Activated CD4-positive, CD25-positive, alpha-beta regulatory T cell treated with anti-CD3 and anti-CD28 coated beads, Interleukin-2, amount 50 U/mL, for 24 hours (primary cell): ENCODE measurements around the gene CDR2L.
"Not testable (repeated sequence)": the region's sequence is repeated elsewhere in the genome, so short reads cannot be mapped to it uniquely, and the experiment has no call there.

Experiments
- ATAC-seq, 2 donors: fragments of 150-1000 bp; cut with Tn5 transposase; one replicate each; pipeline ENCODE4 v1.10.0; 2021; ENCODE audit warnings: mild to moderate bottlenecking in 1 of 2, moderate library complexity in 1 of 2

CDR2L gene

DNA sequence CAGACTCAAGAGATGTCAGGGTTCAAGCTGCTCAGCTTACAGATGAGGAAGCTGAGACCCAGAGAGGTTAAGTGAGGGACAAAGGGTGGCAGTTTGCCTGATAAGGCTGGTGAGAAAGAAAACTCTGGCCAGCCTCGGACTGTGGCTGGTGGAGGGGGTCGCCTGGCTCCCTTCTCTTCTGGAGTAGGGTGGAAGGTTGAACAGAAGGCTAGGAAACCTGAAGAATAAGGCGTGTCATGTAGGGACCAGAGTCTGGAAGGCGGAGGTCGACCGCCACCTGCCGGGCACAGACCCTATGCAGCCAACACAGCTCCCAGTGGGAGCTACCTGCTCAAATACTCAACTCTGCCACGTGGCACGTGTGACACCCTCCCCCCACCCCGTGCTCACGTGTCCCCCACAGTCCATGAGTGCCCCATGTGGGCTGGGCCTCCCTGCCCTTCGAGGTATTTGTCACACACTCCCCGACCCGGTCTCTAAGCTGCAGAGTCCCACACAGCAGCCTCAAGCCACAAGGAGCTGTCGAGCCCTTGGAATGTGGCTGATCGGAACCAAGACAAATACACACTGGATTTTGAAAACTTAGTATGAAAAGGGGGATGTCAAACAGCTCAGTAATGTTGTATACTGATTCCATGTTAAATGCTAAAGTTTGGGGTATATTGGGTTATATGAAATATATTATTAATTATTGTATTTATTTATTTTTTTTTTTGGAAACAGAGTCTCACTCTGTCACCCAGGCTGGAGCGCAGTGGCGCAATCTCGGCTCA is 26.7 kb upstream of the CDR2L start:
- peak; percentile 57 to 60 for ATAC-seq

DNA sequence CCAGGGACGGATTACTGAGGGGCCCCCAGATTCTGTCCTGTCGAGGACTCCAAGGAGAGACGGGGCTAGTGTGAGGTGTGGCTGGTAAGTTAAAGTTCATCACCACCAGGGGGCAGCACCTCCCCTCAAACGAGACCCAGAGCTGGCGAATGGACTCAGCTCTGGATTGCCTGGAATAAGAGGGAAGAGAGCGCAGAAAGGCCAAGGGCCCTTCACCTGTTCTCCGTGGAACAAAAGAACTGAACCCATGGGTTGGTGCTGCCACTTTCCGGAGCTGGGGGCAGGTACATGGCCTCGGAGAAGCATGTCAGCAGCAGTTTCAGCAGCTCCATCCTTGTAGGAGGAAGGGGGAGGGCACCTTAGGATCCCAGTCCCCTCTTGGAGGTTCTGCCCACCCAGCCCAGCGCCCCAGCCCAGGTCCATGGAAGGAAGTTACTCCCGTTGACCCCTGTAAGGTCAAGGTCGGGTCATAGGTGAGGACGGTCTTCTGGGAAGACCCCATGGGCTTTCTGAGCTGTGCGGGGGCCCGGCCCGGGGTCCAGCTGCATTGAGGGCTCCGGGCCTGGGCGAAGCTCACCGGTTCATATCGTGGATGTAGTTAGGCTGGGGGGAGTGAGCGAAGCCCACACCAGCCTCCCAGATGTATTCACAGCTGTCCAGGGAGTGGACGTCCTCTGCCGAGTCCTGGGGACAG is 25.6 kb upstream of the CDR2L start:
- peak; percentile 76 for ATAC-seq

DNA sequence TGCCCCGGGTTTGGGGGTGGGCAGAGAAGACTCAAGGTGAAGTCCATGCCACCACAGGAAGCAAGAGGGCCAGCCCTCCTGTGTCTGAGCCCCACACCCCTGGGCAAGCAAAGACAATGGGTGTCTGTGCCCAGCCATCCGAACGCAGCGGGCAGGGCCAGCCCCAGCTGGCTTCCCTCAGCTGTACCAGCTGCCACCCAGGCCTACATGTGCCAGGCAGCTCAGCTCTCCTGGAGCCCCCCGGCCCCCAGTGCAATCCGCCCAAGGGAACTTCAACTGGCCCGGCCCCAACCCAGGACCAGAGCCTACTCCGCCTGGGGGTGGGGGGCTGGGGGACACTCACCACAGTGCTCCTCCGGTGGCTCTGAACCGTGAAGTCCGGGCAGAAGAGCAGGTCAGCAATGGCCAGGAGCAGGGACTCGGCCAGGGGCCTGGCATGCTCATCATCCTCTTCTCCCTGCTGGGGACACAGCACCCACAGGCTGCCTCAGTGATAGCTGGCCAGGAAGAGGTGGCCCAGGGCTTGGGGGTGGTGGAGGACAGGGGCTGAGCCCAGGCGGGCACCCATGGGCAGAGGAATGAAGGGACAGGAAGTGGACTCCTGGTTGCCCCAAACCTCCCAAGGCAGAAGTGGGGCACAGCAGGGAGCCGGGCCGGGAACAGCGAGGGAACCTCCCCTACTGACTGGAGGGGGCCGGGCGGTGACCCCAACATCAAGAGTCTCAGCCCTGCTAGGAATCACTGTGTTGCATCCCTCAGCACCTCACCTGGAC is 24.6 kb upstream of the CDR2L start:
- ATAC-seq: no peak

DNA sequence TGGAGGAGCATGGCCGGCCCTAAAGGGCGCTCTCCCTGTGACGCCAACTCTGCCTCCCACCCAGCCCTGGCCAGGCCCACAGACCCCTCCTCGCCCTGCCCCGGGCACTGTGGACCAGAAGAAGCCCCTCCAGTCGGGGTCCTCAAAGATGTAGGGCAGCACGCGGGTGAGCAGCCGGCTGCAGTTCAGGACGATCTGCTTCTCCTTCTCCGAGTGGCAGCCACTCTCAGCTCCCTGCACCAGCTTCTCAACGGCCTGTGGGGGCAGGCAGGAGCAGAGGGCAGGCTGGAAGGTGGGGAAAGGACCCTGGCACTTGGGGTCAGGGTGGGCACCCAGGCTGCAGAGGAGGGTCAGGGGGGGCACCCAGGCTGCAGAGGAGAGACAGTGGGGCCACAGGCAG is 23.8 kb upstream of the CDR2L start:
- ATAC-seq: no peak

DNA sequence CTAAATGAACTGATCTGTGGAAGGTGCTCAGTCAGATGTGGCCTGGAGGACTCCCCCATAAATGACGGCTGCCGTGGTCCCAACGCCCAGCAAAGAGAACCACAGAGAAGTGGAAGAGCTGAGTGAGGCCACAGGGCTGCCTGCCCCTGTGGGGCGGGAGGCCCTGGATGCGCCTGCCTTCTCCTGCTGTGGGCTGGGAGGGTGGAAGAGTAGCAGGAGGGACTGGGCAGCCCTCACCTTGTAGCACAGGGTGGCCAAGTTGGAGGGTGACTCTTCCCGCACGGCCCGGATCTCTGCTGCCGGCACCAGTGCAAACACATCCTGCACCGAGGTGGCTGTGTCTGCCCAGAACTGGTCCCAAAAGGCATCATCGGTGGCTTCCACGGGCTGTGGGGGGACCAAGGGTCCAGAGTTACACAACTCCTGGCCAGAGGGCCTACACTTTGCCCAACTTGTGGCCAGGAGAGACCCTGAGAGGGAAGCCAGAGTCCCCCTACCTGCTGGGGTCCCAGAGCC is 23.1 kb upstream of the CDR2L start:
- no peak for ATAC-seq

DNA sequence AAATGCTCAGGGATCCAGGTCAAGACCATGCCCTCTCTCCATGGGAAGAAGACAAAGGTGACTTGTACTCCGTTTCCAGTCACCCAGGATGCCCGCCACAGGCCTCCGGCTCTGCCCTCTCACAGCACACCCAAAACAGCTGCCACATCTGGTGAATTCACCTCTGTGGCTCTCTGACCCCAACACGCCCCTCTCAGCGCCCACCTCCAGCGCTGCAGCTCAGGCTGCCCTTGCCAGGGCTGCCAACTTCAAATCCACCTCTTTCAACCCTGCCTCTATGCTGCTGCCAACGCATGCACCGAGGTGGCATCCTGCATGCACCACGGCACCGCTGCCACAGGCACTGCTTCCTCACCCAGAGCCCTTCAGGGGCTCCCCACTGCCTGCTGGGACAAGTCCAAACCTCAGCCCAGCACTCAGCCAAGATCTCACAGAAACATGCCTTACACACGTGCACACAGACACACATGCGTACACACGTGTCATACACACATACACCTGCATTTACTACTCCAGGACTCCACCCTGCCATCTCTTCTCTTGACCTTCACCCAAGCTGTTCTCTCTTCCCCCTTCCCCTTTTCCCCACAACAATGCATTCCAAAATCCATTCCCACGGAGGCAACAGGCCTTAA is 22.3 kb upstream of the CDR2L start:
- no peak for ATAC-seq

DNA sequence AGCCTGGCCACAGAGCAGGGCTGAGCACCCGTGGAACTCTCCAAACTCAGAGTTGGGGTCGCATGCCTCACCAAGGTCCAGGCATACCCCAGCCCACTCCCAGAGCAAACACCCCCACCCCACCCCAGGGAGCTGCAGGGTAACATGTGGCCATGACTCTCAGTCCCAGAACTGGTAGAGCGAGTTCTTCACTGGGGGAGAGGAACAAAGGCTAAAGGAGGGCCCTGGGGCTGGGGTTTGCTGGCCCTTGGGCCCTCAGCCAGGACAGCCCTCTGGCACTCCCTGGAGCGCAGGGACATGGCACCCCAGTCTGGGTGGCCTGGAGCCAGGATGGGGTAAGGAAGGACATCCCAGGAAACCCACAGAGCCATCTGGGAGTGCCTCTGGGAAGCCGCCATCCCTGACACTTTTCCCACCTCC is 19.1 kb upstream of the CDR2L start:
- ATAC-seq: no peak

DNA sequence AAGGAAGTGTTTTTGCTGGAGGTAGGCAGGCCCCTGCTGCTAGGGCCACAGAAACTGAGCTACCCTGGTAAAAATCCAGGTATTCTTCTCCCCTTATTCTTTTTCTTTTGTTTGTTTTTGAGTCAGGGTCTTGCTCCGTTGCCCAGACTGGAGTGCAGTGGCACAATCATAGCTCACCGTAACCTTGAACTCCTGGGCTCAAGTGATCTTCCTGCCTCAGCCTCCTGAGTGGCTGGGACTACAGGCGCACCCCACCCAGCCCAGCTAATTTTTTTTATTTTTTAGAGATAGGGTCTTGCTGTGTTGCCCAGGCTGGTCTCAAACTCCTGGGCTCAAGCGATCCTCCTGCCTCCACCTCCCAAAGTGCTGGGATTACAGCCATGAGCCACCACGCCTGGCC is 17.9 kb upstream of the CDR2L start:
- not testable (repeated sequence) for ATAC-seq

DNA sequence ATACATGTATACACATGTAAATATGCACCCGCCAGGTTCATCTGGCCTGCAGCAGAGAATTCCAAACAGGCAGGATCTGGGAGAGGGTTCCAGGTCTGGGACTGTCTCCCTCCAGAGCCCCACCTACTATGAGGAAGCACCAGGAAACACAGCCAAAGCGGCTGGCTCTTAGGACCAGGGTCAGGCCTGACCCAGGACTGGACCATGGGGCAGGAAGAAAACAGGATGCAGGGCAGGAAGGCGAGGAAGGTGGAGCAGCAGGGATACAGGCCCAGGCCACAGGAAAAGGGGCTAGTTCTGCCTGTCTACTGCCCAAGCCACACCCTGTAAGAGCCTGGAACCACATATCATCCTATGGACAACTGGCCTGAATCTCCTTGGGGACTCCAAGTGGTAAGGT is 17.0 kb upstream of the CDR2L start:
- no peak for ATAC-seq

DNA sequence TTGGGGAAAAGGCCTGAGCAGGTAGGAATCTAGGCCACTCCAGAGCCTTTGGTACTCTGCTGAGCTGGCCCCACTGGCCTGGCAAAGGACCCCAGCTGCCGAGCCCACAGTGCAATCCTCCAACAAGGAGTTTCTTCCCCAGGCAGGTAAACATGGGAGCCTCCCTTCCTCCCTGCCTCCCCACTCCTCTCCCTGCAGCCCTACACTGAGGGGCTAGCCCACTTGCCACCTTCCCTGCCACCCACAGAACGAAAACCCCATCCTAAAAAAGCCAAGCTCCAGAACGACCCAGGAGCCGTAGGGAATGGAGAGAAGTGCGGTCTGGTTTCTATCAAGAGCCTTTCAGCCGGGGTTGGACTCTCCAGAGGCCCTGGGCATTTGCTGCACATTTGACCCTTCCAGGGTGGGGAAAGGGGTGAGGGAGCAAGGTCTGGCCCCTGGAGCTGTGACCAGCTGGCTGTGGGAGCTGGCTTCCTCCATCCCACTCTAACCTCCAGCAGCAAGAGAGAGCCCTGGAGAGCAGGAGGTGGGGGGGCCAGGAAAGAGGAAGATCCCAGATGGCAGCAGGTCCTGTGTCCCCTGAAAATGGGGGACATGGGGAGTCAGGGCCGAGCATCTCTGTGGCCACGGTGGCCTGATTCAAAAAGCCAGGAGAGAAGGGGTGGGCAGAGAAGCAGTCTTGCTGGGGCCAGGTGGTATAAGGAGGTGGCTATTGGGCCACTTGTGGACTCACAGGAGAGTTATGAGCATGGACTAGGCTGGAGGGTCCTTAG is 16.2 kb upstream of the CDR2L start:
- no peak for ATAC-seq

DNA sequence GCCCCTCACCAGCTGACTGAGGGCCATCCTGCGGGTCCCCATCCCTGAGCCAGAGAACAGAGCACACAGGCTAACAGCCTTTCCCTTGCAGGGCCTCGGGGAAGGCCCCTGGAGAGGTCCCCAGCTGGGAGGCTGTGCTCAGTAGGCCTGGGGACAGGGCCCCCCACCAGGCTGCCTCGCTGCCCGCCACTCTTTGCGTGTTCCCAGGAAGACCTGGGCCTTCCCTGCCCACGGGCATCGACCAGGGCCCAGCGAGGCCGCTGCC is 15.7 kb upstream of the CDR2L start:
- no peak for ATAC-seq

DNA sequence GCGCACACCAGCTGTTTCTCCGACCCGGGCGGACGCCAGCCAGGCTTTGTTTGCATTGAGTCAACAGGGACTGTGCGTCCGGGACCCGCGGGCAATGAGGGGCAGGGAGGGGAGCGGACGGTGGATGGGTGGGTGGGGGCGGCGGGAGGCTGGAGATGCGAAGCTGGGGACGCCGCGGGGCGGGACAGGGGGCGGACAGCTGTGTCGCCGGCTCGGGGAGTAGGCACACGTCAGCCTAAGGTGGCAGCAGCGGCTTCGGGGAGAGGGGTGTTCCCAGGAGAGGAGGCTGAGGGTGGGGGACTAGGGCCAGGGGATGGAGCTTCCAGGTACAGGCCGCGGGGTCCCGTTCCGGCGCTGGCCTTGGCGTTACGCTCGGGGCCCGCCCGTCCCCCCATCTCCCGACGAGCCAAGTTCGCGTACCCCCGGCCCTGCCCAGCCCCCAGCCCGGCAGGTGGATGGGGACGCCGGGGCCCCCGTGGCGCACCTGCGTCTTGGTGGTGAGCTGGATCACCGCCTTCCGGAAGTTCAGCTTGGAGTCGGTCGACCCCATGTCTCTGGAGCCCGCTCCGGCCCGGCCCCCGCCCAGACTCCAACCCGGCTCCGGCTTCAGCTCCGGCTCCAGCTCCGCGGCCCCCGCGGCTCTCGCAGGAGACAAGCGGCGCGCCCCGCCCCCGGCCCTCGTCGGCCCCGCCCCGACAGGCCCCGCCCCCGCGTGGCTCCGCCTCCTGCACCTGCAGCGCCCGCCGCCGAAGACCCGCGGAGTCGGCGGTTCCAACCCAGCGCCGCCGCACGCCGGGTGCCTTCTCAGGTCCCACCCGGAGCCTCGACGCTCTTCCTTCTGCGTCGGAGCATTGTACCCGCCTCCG is 15.1 kb upstream of the CDR2L start, which contains the start of gene HID1:
Gene HID1, minus strand, starts transcription at position 653 of the 866 bp plus-strand sequence. Its CDS starts 103 bp downstream, at position 550.
- peak; percentile 88 to 89 for ATAC-seq

DNA sequence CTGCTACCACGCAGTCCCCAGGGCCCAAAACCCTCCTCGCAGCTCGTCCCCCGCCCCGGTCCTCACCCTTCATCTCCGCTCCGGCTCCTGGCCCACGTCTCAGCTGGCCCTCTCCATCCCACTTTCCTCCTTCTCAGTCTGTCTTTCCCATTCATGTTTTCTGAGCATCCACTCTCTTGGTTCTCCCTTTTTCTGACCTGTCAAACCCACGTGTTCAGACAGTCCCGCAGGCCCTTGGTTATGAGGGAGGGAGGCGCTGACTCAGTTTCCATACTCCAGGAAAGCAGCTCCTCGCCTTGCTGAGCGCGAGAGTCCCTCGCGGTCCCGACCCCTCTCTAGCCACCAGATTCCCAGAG is 14.5 kb upstream of the CDR2L start:
- no peak for ATAC-seq

DNA sequence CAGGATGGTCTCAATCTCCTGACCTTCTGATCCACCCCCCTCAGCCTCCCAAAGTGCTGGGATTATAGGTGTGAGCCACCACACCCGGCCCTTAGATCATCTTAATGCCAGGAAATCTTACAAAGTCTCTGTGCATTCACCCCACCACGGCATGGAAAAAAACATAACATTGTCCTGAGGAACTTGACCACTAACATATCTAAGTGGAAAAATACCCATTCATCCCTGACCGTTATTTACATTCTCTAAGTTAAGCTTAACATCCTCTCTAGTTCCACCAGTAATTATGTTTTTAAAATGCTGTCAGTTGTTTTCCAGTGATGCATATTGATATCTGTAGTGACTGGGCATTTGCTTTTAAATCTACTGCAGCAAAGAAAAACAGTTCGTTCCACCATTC is 11.5 kb upstream of the CDR2L start:
- no peak for ATAC-seq

DNA sequence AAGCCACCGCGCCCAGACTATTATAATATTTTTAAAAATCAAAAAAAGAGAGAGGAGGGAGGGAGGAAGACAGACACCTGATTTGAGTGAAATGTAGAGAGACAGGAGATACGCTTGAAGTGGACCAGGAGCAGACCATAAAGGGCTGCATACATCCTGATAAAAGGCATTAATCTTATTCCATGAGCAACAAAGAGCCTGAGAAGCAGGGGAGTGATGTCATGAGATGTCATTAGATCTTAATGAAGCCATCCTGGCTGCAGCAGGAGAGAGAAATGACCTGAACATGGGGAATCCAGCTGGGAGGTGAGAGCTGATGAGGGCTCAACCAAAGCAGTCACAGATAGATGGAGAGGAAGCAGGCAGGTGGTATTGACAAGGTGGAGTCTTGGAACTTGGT is 9.6 kb upstream of the CDR2L start:
- no peak for ATAC-seq

DNA sequence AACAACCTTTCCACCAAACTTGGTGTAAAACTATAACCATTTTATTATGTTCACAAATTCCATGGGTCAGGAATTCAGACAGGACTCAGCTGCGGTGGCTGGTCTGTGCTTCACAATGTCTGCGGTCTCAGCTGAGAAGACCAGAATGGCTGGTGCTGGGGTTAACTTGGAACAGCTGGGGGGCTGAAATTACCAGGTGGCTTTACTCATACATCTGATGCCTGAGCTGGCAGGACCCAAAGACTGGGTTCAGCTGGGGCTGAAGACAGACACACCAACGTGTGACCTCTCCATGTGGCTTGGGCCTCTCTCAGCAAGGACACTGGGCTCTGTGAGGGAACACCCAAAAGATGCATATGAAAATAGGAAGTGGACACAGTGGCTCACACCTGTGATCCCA is 9.2 kb upstream of the CDR2L start:
- no peak for ATAC-seq

DNA sequence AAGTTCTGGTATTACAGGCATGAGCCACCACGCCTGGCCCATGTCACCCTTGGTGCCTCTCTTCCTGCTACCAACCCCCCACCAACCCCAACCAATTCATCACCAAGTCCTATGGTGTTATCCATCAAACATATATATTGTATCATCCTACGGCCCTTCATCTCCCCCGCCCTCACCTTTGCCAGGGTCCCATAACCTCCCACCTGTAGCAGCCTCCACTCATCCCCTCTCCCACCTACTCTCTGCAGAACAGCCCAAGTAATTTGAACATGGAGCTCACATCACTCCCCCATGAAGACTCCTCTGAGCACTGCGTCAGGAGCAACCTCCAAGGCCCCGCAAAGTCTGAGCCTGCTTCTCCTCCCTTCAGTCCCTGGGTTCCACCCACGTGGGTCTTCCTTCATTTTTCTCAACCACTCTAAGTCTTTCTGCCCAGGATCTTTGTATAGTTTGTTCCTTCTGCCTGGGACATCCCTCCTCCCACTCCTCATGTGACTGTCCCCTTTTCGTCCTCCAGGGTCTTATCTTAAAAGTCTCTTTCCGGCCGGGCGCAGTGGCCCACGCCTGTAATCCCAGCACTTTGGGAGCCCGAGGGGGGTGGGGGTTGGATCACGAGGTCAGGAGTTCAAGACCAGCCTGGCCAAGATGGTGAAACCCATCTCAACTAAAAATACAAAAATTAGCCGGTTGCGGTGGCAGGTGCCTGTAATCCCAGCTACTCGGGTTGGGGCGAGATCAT is 7.9 kb upstream of the CDR2L start:
- no peak for ATAC-seq

DNA sequence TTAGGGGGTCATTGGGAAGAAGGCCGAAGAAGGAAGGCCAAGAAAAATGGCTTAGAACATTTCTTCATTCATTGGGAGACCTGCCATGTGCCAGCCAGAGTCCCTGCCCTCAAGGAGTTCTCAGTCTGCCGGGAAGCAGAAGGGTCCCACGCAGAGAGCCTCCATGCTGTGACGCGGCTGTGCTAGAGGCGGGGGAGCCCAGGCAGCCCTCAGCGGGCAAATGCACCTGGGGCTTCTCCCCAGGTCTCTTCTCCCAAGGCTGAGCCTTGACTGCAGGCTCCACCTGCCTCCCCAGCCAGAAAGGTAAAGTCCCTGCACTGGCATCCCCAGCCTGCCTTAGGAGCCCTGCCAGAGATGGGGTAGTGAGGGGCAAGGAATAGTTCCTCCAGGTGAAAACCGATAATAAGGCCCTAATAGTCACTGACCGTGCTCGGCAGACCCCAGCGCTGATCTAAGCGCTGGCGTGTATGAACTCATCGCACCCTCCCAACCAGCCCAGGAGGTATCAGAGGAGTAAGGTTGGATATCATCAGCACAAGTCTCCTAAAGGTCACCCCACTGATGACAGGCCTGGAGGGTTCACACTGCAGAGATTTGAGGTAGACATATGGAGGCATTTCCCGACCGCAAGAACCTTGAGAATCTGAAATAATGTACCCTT is 6.0 kb upstream of the CDR2L start:
- peak; percentile 31 to 51 for ATAC-seq

DNA sequence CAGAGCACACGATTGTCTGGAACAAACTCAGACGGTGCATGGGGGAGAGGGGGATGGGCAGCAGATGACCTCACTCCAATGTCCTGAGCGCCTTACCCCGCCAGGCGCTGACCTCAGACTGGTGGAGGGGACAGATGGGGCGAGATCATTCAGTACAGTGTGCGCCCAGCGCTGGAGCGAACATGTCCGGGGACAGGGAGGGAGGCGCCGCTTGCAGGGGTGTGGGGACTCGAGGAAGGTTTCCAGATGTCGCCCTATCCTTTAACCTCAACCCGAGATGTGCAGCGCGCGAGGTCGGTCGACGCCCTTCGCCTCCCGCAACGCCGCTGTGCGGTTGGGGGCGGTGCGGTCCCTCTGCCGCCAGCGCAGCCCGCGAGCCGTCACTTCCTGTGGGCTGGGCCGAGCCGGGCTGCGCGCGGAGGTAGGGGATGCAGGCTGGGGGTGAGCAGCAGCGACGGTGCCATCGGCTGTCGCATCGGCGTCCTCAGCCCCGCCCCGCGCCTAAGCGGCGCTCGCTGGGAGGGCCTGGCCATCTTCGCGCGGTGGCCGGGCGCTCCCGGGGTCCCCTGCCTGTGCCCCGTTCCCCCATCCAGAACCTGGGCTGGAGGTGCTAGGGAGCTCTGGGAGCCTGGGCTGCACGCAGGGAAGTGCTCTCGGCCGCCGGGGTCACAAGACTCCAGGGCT is 5.3 kb upstream of the CDR2L start:
- peak; percentile 96 to 98 for ATAC-seq
